PC-9 (cell line): ENCODE results near the gene KCNQ5. TPM values are rescaled to one million over a fixed set of nuclear protein-coding genes. Genes with fewer than 3 reads are reported as not detected.

ENCODE experiments used
- BruUV-seq: library from RNA; stranded (reverse); fragments of 400-500 nt; replicated peaks from 2 replicates; lab custom pipeline; 2021; lab: Mats Ljungman, UMichigan
- CTCF ChIA-PET: fragments of 300-600 bp; sonication (Branson Sonifier 250); formaldehyde crosslinking; loops from one replicate; lab custom pipeline; 2022; ENCODE audit warnings: antibody characterized with exemption; lab: Charles Lee
- POLR2A ChIA-PET: fragments of 300-600 bp; sonication (Branson Sonifier 250); formaldehyde crosslinking; loops from one replicate; lab custom pipeline; 2022; ENCODE audit warnings: antibody characterized with exemption; ENCODE audit not compliant: unreplicated experiment; lab: Charles Lee
- DNase-seq, 2 experiments: peaks; one replicate each; pipeline versions ENCODE4 v3.0.0 to v3.0.0-alpha.2; 2015 to 2022; ENCODE audit warnings: mixed read lengths in 1 of 2
- H2AFZ ChIP-seq: fragments of 200-600 bp; sonication (generic); 2 replicates; pipeline ENCODE4 v1.8.1; 2017; ENCODE audit warnings: antibody characterized with exemption
- H3F3A ChIP-seq: fragments of 200-600 bp; sonication (generic); 2 replicates; pipeline ENCODE4 v1.8.1; 2017; ENCODE audit warnings: antibody characterized with exemption, mild to moderate bottlenecking, low read depth; ENCODE audit not compliant: insufficient read depth
- H3K27ac ChIP-seq: fragments of 200-600 bp; sonication (generic); 2 replicates; pipeline ENCODE4 v1.6.1; 2016; ENCODE audit warnings: mixed run types
- H3K27me3 ChIP-seq: fragments of 200-600 bp; sonication (generic); 2 replicates; pipeline ENCODE4 v1.6.1; 2016; ENCODE audit warnings: low read depth, mixed run types; ENCODE audit not compliant: insufficient read depth
- H3K36me3 ChIP-seq: fragments of 200-600 bp; sonication (generic); 2 replicates; pipeline ENCODE4 v1.6.1; 2016; ENCODE audit warnings: low read depth, mixed run types
- H3K4me1 ChIP-seq: fragments of 200-600 bp; sonication (generic); replicated peaks from 2 replicates; pipeline ENCODE4 v1.6.1; 2016; ENCODE audit warnings: mixed run types; ENCODE audit not compliant: insufficient read depth
- H3K4me2 ChIP-seq: fragments of 200-600 bp; sonication (generic); 2 replicates; pipeline ENCODE4 v1.6.1; 2017; ENCODE audit warnings: mixed run types
- H3K4me3 ChIP-seq: fragments of 200-600 bp; sonication (generic); 2 replicates; pipeline ENCODE4 v1.6.1; 2016; ENCODE audit warnings: mixed run types
- H3K79me2 ChIP-seq: fragments of 200-600 bp; sonication (generic); 2 replicates; pipeline ENCODE4 v1.6.1; 2017; ENCODE audit warnings: low read depth, mixed run types
- H3K9me2 ChIP-seq: fragments of 200-600 bp; sonication (generic); 2 replicates; pipeline ENCODE4 v1.8.1; 2017; ENCODE audit warnings: mild to moderate bottlenecking; ENCODE audit not compliant: insufficient read depth
- H3K9me3 ChIP-seq: fragments of 200-600 bp; sonication (generic); 2 replicates; pipeline ENCODE4 v1.8.1; 2016; ENCODE audit warnings: low read depth; ENCODE audit not compliant: insufficient read depth
- H4K20me1 ChIP-seq: fragments of 200-600 bp; sonication (generic); 2 replicates; pipeline ENCODE4 v1.8.1; 2017; ENCODE audit not compliant: insufficient read depth
- EZH2 ChIP-seq: fragments of 200-600 bp; sonication (generic); IDR thresholded peaks from 2 replicates; pipeline ENCODE4 v1.8.0; 2017; ENCODE audit warnings: antibody characterized with exemption, low read depth
- intact Hi-C: fragments of 100-400 bp; cut with micrococcal nuclease; formaldehyde crosslinking; loops from one replicate; pipeline ENCODE4 v1.10.0; 2022; ENCODE audit not compliant: unreplicated experiment
- total RNA-seq: library from RNA; stranded (reverse); gene quantifications from 2 replicates; pipeline ENCODE4 v1.2.3, GENCODE V29; 2021
- TF ChIP-seq, protein P1 (sequence below): fragments of 200-600 bp; sonication (generic); conservative IDR thresholded peaks from 2 replicates; pipeline ENCODE4 v1.6.1; 2017; ENCODE audit warnings: mixed run types, antibody characterized with exemption, mild to moderate bottlenecking, moderate library complexity

KCNQ5 gene
- total RNA-seq, 1 experiment from 2014 or later: 0.20 TPM

DNA sequence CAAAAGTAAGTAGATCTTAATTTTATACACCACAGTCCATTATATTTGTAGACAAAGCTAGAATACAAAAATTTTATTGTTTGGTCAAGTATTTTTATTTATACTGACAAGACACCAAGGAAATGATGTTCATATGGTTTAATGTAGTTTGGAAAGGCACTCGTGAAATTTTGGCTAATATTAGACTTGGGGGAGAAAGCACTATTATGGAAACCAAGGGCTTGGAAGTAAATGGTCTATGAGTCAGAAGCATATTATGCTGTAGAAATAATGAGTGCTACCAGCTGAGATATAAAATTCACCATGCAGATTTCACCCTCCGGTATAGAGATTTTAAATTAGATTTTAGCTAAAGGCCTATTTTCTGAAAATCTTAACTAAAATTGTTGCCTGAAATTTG lies 233.6 kb downstream of the KCNQ5 start:
- TF ChIP-seq EZH2: no peak
- TF ChIP-seq, protein P1, sequence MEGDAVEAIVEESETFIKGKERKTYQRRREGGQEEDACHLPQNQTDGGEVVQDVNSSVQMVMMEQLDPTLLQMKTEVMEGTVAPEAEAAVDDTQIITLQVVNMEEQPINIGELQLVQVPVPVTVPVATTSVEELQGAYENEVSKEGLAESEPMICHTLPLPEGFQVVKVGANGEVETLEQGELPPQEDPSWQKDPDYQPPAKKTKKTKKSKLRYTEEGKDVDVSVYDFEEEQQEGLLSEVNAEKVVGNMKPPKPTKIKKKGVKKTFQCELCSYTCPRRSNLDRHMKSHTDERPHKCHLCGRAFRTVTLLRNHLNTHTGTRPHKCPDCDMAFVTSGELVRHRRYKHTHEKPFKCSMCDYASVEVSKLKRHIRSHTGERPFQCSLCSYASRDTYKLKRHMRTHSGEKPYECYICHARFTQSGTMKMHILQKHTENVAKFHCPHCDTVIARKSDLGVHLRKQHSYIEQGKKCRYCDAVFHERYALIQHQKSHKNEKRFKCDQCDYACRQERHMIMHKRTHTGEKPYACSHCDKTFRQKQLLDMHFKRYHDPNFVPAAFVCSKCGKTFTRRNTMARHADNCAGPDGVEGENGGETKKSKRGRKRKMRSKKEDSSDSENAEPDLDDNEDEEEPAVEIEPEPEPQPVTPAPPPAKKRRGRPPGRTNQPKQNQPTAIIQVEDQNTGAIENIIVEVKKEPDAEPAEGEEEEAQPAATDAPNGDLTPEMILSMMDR: no peak
- Histone ChIP-seq H3K27me3 (no peaks in the 10 kb centered on the region), H3K9me3 (no peaks in the 10 kb centered on the region), H3K27ac (no peak overlapping the region), H3K4me2 (no peak overlapping the region), H3K36me3 (no peaks in the 10 kb centered on the region), H3K79me2 (no peaks in the 10 kb centered on the region), H3K4me1 (no peaks in the 10 kb centered on the region), H3K9me2 (no peaks in the 10 kb centered on the region), H3F3A (no peaks in the 10 kb centered on the region), H2AFZ (no peak overlapping the region), H4K20me1 (no peaks in the 10 kb centered on the region; the same call in 1 of the 2 replicates), H3K4me3 (no peak overlapping the region)
- CTCF ChIA-PET: no interaction called here
- no TSS peak for BruUV-seq
- intact Hi-C loops: no loop called here
- POLR2A ChIA-PET: no interaction called here
- DNase-seq: no peak

DNA sequence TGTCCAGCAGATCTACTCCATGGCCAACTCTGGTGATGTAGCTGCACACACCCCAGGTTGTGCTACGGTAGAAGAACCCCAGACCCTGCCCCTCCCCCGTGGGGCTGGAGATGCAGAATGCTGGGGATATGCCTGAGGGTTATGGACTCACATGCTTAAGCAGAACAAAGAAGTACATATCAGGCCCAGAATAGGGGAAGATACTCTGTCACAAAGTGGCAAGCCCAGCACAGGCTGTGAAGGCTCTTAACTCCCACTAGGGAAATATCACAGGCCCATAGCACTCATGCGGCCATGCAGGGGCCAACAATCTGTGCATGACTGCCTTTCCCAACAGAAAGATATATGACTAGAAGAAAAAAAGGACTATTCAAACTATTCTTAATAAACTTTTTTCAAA lies 234.9 kb downstream of the KCNQ5 start:
- intact Hi-C loops: no loop called here
- POLR2A ChIA-PET: interaction anchor here (0.6 kb wide), 1 partner anchor 12 kb away, joined by 4 read pairs; no protein-coding TSS in a partner anchor
- DNase-seq: no peak

DNA sequence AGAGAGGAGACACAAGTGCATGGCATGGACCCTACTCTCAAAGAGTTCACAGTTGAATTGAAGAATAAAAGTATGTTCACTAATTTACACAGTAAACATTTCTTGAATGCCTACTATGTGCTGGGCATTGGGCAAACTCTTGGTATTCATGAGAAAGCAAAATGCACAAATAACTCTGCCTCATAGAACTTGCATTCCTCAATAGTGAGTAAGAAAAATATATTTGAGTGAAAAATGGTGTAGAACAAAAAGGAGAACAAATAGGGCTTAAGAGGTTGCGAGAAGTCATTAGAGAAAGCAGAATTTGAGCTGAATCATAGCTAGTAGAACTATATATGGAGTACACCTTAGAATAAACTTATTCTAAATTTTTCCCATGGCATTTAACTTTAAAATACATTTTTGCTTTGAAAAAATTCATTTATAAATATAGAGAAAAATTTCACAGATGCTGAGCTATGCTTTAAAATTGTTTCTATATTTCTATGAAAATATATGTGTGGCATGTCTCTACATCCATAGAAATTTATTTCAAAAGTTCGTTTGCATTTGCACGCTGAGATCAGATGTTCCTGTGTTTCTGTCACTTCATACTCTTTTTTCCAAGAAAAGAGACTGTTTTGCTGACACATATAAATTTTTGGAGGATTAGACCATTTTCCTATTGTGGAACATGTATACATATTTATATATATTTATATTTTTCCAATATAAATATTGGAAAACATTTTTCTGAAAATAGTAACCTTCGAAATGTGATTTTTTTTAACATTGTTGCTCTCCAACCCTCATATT lies 236.1 kb downstream of the KCNQ5 start:
- H3K27ac ChIP-seq: no peak overlapping the region
- no peaks in the 10 kb centered on the region for H3K4me1 ChIP-seq
- H3K36me3 ChIP-seq: no peaks in the 10 kb centered on the region
- CTCF ChIA-PET: no interaction called here
- H3K9me2 ChIP-seq: no peaks in the 10 kb centered on the region
- intact Hi-C loops: no loop called here
- H3K79me2 ChIP-seq: no peaks in the 10 kb centered on the region
- BruUV-seq: no TSS peak
- no peak for TF ChIP-seq EZH2
- TF ChIP-seq, protein P1: no peak
- H2AFZ ChIP-seq: no peak overlapping the region
- DNase-seq: no peak
- no peaks in the 10 kb centered on the region for H3K27me3 ChIP-seq
- POLR2A ChIA-PET: no interaction called here
- H3F3A ChIP-seq: no peaks in the 10 kb centered on the region
- H3K9me3 ChIP-seq: no peaks in the 10 kb centered on the region
- no peak overlapping the region for H3K4me2 ChIP-seq
- H3K4me3 ChIP-seq: no peak overlapping the region
- no peaks in the 10 kb centered on the region; the same call in 1 of the 2 replicates for H4K20me1 ChIP-seq

More for the DNA sequence above, 234.9 kb downstream of the KCNQ5 start:
- no peak overlapping the region for H3K4me2 ChIP-seq
- H4K20me1 ChIP-seq: no peaks in the 10 kb centered on the region; the same call in 1 of the 2 replicates
- no peaks in the 10 kb centered on the region for H3K9me3 ChIP-seq
- H3K9me2 ChIP-seq: no peaks in the 10 kb centered on the region
- no TSS peak for BruUV-seq
- CTCF ChIA-PET: no interaction called here
- H3K27ac ChIP-seq: no peak overlapping the region
- H3K36me3 ChIP-seq: no peaks in the 10 kb centered on the region
- no peak overlapping the region for H3K4me3 ChIP-seq
- H3K27me3 ChIP-seq: no peaks in the 10 kb centered on the region
- TF ChIP-seq EZH2: no peak
- TF ChIP-seq, protein P1: no peak
- H2AFZ ChIP-seq: no peak overlapping the region
- H3K4me1 ChIP-seq: no peaks in the 10 kb centered on the region
- no peaks in the 10 kb centered on the region for H3F3A ChIP-seq
- no peaks in the 10 kb centered on the region for H3K79me2 ChIP-seq
